ENCODE measurements around the gene RPS6KA3. TPM values are rescaled to one million over a fixed set of nuclear protein-coding genes. Genes with fewer than 3 reads are reported as not detected.

The RPS6KA3 gene
- total and polyA plus RNA-seq, 10 donors = 8.4 to 85.9 (median 60.4) TPM

GRCh38 chrX:20248592-20249192 lies 18.0 kb downstream of the RPS6KA3 start:
- DNase-seq = no peak
- intact Hi-C loops (cut with DNase I; ENCODE audit: low total_unique reads) = no loop called here

GRCh38 chrX:20244931-20245330 lies 21.8 kb downstream of the RPS6KA3 start:
- TF ChIP-seq POLR2AphosphoS5 (IDR thresholded peaks at IDR 0.05) = no peak
- no peak for TF ChIP-seq POLR2A (IDR thresholded peaks at IDR 0.05)
- no peak for TF ChIP-seq CTCF (IDR thresholded peaks at IDR 0.05 in 8 of 11, conservative IDR thresholded peaks at IDR 0.05 in 3 of 11)
- Histone ChIP-seq H3K4me1 (peaks cover 0 to 21% (median 0%) of the 10 kb centered on the region in 6 donors), H3K9me3 (peaks cover 0 to 9% (median 0%) of the 10 kb centered on the region in 8 donors), H3K27ac (no peak overlapping the region), H3K4me3 (no peak overlapping the region), H3K36me3 (no peaks in the 10 kb centered on the region), H3K27me3 (replicated peaks in 1 of 7) (no peaks in the 10 kb centered on the region)
- WGBS, 5 donors = 70 to 83% (median 78%) methylated on average over 2 of the region's 2 CpGs
- DNase-seq = no peak
- intact Hi-C loops (cut with DNase I; ENCODE audit: low total_unique reads) = no loop called here

More at GRCh38 chrX:20248592-20249192, 18.0 kb downstream of the RPS6KA3 start:
- TF ChIP-seq CTCF (IDR thresholded peaks at IDR 0.05 in 8 of 11, conservative IDR thresholded peaks at IDR 0.05 in 3 of 11) (no peak), POLR2AphosphoS5 (IDR thresholded peaks at IDR 0.05) (no peak), POLR2A (IDR thresholded peaks at IDR 0.05) (no peak)
- Histone ChIP-seq H3K27me3 (replicated peaks in 1 of 7) (no peaks in the 10 kb centered on the region), H3K9me3 (no peaks in the 10 kb centered on the region), H3K27ac (no peak overlapping the region), H3K4me3 (no peak overlapping the region), H3K36me3 (peaks cover 0 to 6% (median 0%) of the 10 kb centered on the region in 6 donors), H3K4me1 (peaks cover 0 to 35% (median 7%) of the 10 kb centered on the region in 6 donors)
- 85 to 94% (median 93%) methylated on average over 7 of the region's 7 CpGs for WGBS, 5 donors

- H3K36me3 ChIP-seq = no peaks in the 10 kb centered on the region
- no peaks in the 10 kb centered on the region for H3K27me3 ChIP-seq (replicated peaks in 1 of 7)
- H3K4me1 ChIP-seq = peaks cover 0 to 3% (median 0%) of the 10 kb centered on the region in 6 donors
- TF ChIP-seq POLR2A (IDR thresholded peaks at IDR 0.05) = no peak
- TF ChIP-seq POLR2AphosphoS5 (IDR thresholded peaks at IDR 0.05) = no peak
- no peak for TF ChIP-seq CTCF (IDR thresholded peaks at IDR 0.05 in 8 of 11, conservative IDR thresholded peaks at IDR 0.05 in 3 of 11)
- H3K27ac ChIP-seq = no peak overlapping the region
- H3K4me3 ChIP-seq = no peak overlapping the region
- H3K9me3 ChIP-seq = peaks cover 0 to 19% (median 0%) of the 10 kb centered on the region in 8 donors
- no peak for DNase-seq
- intact Hi-C loops (cut with DNase I; ENCODE audit: low total_unique reads) = no loop called here
Measured at GRCh38 chrX:20240201-20240600, 26.5 kb downstream of the RPS6KA3 start.

- no peak for DNase-seq
- 52 to 81% (median 75%) methylated on average over 1 of the region's 1 CpG for WGBS, 5 donors
- Histone ChIP-seq H3K9me3 (peaks cover 0 to 19% (median 0%) of the 10 kb centered on the region in 8 donors), H3K27ac (no peak overlapping the region), H3K4me3 (no peak overlapping the region), H3K36me3 (peaks cover 0 to 16% (median 4%) of the 10 kb centered on the region in 6 donors), H3K27me3 (replicated peaks in 1 of 7) (no peaks in the 10 kb centered on the region), H3K4me1 (no peaks in the 10 kb centered on the region)
- intact Hi-C loops (cut with DNase I; ENCODE audit: low total_unique reads) = no loop called here
- no peak for TF ChIP-seq POLR2A (IDR thresholded peaks at IDR 0.05)
- TF ChIP-seq CTCF (IDR thresholded peaks at IDR 0.05 in 8 of 11, conservative IDR thresholded peaks at IDR 0.05 in 3 of 11) = no peak
- no peak for TF ChIP-seq POLR2AphosphoS5 (IDR thresholded peaks at IDR 0.05)
Measured at GRCh38 chrX:20237864-20238263, 28.8 kb downstream of the RPS6KA3 start.

Data from spleen (tissue), 11 donors.